Measurements from ENCODE around the gene RGR.

The RGR gene

GRCh38 chr10:84213076-84213475 is 31.8 kb upstream of the RGR start:
- no peak overlapping the region for H3K56ac ChIP-seq (ENCODE audit: low read length)
- H3K4me2 ChIP-seq (ENCODE audit: low read length) = no peak overlapping the region
- H4K8ac ChIP-seq (ENCODE audit: low read depth, low read length) = no peak overlapping the region
- H4K5ac ChIP-seq (ENCODE audit: low read length) = no peak overlapping the region
- H2BK15ac ChIP-seq (replicated peaks; ENCODE audit: low read depth) = no peak overlapping the region
- H3K18ac ChIP-seq (ENCODE audit: low read length) = no peak overlapping the region
- no peak overlapping the region for H2BK120ac ChIP-seq (ENCODE audit: low read depth, low read length)
- no peak overlapping the region for H3K23ac ChIP-seq (ENCODE audit: low read length)
- H3K79me2 ChIP-seq (ENCODE audit: control insufficient read depth, insufficient read depth, low read length) = no peaks in the 10 kb centered on the region
- H3K4me1 ChIP-seq (ENCODE audit: control insufficient read depth, low read depth, low read length) = no peaks in the 10 kb centered on the region
- no peak overlapping the region for H3K4ac ChIP-seq (ENCODE audit: low read depth, low read length)
- WGBS (ENCODE audit: extremely low coverage, insufficient coverage, low lambda C conversion rate) = no CpG with 5 or more reads among the region's 11 CpGs
- H3K9ac ChIP-seq (ENCODE audit: low read length) = no peak overlapping the region
- H3K27ac ChIP-seq (ENCODE audit: low read depth, low read length) = no peak overlapping the region
- no peaks in the 10 kb centered on the region for H3K27me3 ChIP-seq (ENCODE audit: insufficient read depth, low read length, poor library complexity)
- no peaks in the 10 kb centered on the region for H3K79me1 ChIP-seq (ENCODE audit: low read length)
- H2BK5ac ChIP-seq (ENCODE audit: low read length) = no peak overlapping the region
- no peak overlapping the region for H3K4me3 ChIP-seq (ENCODE audit: low read length)
- H3K36me3 ChIP-seq (ENCODE audit: control insufficient read depth, insufficient read depth, low read length) = no peaks in the 10 kb centered on the region
- H2AK5ac ChIP-seq (ENCODE audit: low read length) = no peak overlapping the region
- no peak for DNase-seq

GRCh38 chr10:84214046-84214572 is 30.7 kb upstream of the RGR start:
- H3K56ac ChIP-seq (ENCODE audit: low read length) = no peak overlapping the region
- H2BK15ac ChIP-seq (replicated peaks; ENCODE audit: low read depth) = no peak overlapping the region
- H4K5ac ChIP-seq (ENCODE audit: low read length) = no peak overlapping the region
- no peak overlapping the region for H2AK5ac ChIP-seq (ENCODE audit: low read length)
- WGBS (ENCODE audit: extremely low coverage, insufficient coverage, low lambda C conversion rate) = no CpG with 5 or more reads among the region's 25 CpGs
- no peaks in the 10 kb centered on the region for H3K4me1 ChIP-seq (ENCODE audit: control insufficient read depth, low read depth, low read length)
- H3K4me3 ChIP-seq (ENCODE audit: low read length) = no peak overlapping the region
- no peak overlapping the region for H3K4me2 ChIP-seq (ENCODE audit: low read length)
- no peak overlapping the region for H3K4ac ChIP-seq (ENCODE audit: low read depth, low read length)
- no peak for DNase-seq
- H4K8ac ChIP-seq (ENCODE audit: low read depth, low read length) = no peak overlapping the region
- H3K27ac ChIP-seq (ENCODE audit: low read depth, low read length) = no peak overlapping the region
- H3K9ac ChIP-seq (ENCODE audit: low read length) = no peak overlapping the region
- no peaks in the 10 kb centered on the region for H3K79me2 ChIP-seq (ENCODE audit: control insufficient read depth, insufficient read depth, low read length)
- no peaks in the 10 kb centered on the region for H3K27me3 ChIP-seq (ENCODE audit: insufficient read depth, low read length, poor library complexity)
- H3K23ac ChIP-seq (ENCODE audit: low read length) = no peak overlapping the region
- no peak overlapping the region for H2BK5ac ChIP-seq (ENCODE audit: low read length)
- H3K36me3 ChIP-seq (ENCODE audit: control insufficient read depth, insufficient read depth, low read length) = no peaks in the 10 kb centered on the region
- no peaks in the 10 kb centered on the region for H3K79me1 ChIP-seq (ENCODE audit: low read length)
- H2BK120ac ChIP-seq (ENCODE audit: low read depth, low read length) = no peak overlapping the region
- no peak overlapping the region for H3K18ac ChIP-seq (ENCODE audit: low read length)

- Histone ChIP-seq H3K27me3 (ENCODE audit: insufficient read depth, low read length, poor library complexity) (no peaks in the 10 kb centered on the region), H3K4me3 (ENCODE audit: low read length) (no peak overlapping the region)
- no CpG with 5 or more reads among the region's 12 CpGs for WGBS (ENCODE audit: extremely low coverage, insufficient coverage, low lambda C conversion rate)
These were observed 30.1 kb upstream of the RGR start for GRCh38 chr10:84214612-84215235.

GRCh38 chr10:84216834-84217233 is 28.0 kb upstream of the RGR start:
- no peak overlapping the region for H2BK120ac ChIP-seq (ENCODE audit: low read depth, low read length)

More at GRCh38 chr10:84214612-84215235, 30.1 kb upstream of the RGR start:
- no peak overlapping the region for H3K4ac ChIP-seq (ENCODE audit: low read depth, low read length)
- H4K8ac ChIP-seq (ENCODE audit: low read depth, low read length) = no peak overlapping the region
- no peaks in the 10 kb centered on the region for H3K79me2 ChIP-seq (ENCODE audit: control insufficient read depth, insufficient read depth, low read length)
- H3K9ac ChIP-seq (ENCODE audit: low read length) = no peak overlapping the region
- no peak overlapping the region for H3K56ac ChIP-seq (ENCODE audit: low read length)
- H3K27ac ChIP-seq (ENCODE audit: low read depth, low read length) = no peak overlapping the region
- H3K4me2 ChIP-seq (ENCODE audit: low read length) = no peak overlapping the region
- no peak overlapping the region for H3K18ac ChIP-seq (ENCODE audit: low read length)
- no peaks in the 10 kb centered on the region for H3K4me1 ChIP-seq (ENCODE audit: control insufficient read depth, low read depth, low read length)
- no peak overlapping the region for H2BK15ac ChIP-seq (replicated peaks; ENCODE audit: low read depth)
- no peak overlapping the region for H2AK5ac ChIP-seq (ENCODE audit: low read length)
- no peak overlapping the region for H3K23ac ChIP-seq (ENCODE audit: low read length)
- no peaks in the 10 kb centered on the region for H3K79me1 ChIP-seq (ENCODE audit: low read length)
- no peak overlapping the region for H2BK5ac ChIP-seq (ENCODE audit: low read length)
- H4K5ac ChIP-seq (ENCODE audit: low read length) = no peak overlapping the region
- H3K36me3 ChIP-seq (ENCODE audit: control insufficient read depth, insufficient read depth, low read length) = no peaks in the 10 kb centered on the region
- peak; percentile 82 for DNase-seq
- H2BK120ac ChIP-seq (ENCODE audit: low read depth, low read length) = no peak overlapping the region

GRCh38 chr10:84217746-84218145 is 27.1 kb upstream of the RGR start:
- no peak for DNase-seq
- Histone ChIP-seq H4K8ac (ENCODE audit: low read depth, low read length) (no peak overlapping the region), H2AK5ac (ENCODE audit: low read length) (no peak overlapping the region), H3K18ac (ENCODE audit: low read length) (no peak overlapping the region), H2BK15ac (replicated peaks; ENCODE audit: low read depth) (no peak overlapping the region), H3K23ac (ENCODE audit: low read length) (no peak overlapping the region), H3K27ac (ENCODE audit: low read depth, low read length) (no peak overlapping the region), H3K4ac (ENCODE audit: low read depth, low read length) (no peak overlapping the region), H3K27me3 (ENCODE audit: insufficient read depth, low read length, poor library complexity) (no peaks in the 10 kb centered on the region), H3K9ac (ENCODE audit: low read length) (no peak overlapping the region), H3K79me2 (ENCODE audit: control insufficient read depth, insufficient read depth, low read length) (no peaks in the 10 kb centered on the region), H3K79me1 (ENCODE audit: low read length) (no peaks in the 10 kb centered on the region), H4K5ac (ENCODE audit: low read length) (no peak overlapping the region), H3K4me3 (ENCODE audit: low read length) (no peak overlapping the region), H3K4me2 (ENCODE audit: low read length) (no peak overlapping the region), H3K56ac (ENCODE audit: low read length) (no peak overlapping the region), H2BK5ac (ENCODE audit: low read length) (no peak overlapping the region), H2BK120ac (ENCODE audit: low read depth, low read length) (no peak overlapping the region), H3K36me3 (ENCODE audit: control insufficient read depth, insufficient read depth, low read length) (no peaks in the 10 kb centered on the region), H3K4me1 (ENCODE audit: control insufficient read depth, low read depth, low read length) (no peaks in the 10 kb centered on the region)
- WGBS (ENCODE audit: extremely low coverage, insufficient coverage, low lambda C conversion rate) = no CpG with 5 or more reads among the region's 4 CpGs

More at GRCh38 chr10:84216834-84217233, 28.0 kb upstream of the RGR start:
- no peak overlapping the region for H3K23ac ChIP-seq (ENCODE audit: low read length)
- no CpG with 5 or more reads among the region's 9 CpGs for WGBS (ENCODE audit: extremely low coverage, insufficient coverage, low lambda C conversion rate)
- no peak overlapping the region for H3K9ac ChIP-seq (ENCODE audit: low read length)
- H2AK5ac ChIP-seq (ENCODE audit: low read length) = no peak overlapping the region
- DNase-seq = no peak
- no peak overlapping the region for H3K56ac ChIP-seq (ENCODE audit: low read length)
- no peaks in the 10 kb centered on the region for H3K36me3 ChIP-seq (ENCODE audit: control insufficient read depth, insufficient read depth, low read length)
- H3K18ac ChIP-seq (ENCODE audit: low read length) = no peak overlapping the region
- no peaks in the 10 kb centered on the region for H3K79me2 ChIP-seq (ENCODE audit: control insufficient read depth, insufficient read depth, low read length)
- H4K5ac ChIP-seq (ENCODE audit: low read length) = no peak overlapping the region
- no peak overlapping the region for H3K4me3 ChIP-seq (ENCODE audit: low read length)
- H3K4me2 ChIP-seq (ENCODE audit: low read length) = no peak overlapping the region
- no peak overlapping the region for H2BK15ac ChIP-seq (replicated peaks; ENCODE audit: low read depth)
- H3K4ac ChIP-seq (ENCODE audit: low read depth, low read length) = no peak overlapping the region
- H3K4me1 ChIP-seq (ENCODE audit: control insufficient read depth, low read depth, low read length) = no peaks in the 10 kb centered on the region
- no peaks in the 10 kb centered on the region for H3K79me1 ChIP-seq (ENCODE audit: low read length)
- H2BK5ac ChIP-seq (ENCODE audit: low read length) = no peak overlapping the region
- no peak overlapping the region for H3K27ac ChIP-seq (ENCODE audit: low read depth, low read length)
- H4K8ac ChIP-seq (ENCODE audit: low read depth, low read length) = no peak overlapping the region
- no peaks in the 10 kb centered on the region for H3K27me3 ChIP-seq (ENCODE audit: insufficient read depth, low read length, poor library complexity)

GRCh38 chr10:84221916-84222315 is 22.9 kb upstream of the RGR start:
- Histone ChIP-seq H3K79me1 (ENCODE audit: low read length) (no peaks in the 10 kb centered on the region), H2BK15ac (replicated peaks; ENCODE audit: low read depth) (no peak overlapping the region), H2BK5ac (ENCODE audit: low read length) (no peak overlapping the region), H4K5ac (ENCODE audit: low read length) (no peak overlapping the region), H2AK5ac (ENCODE audit: low read length) (no peak overlapping the region), H3K4ac (ENCODE audit: low read depth, low read length) (no peak overlapping the region), H3K4me2 (ENCODE audit: low read length) (no peak overlapping the region), H3K9ac (ENCODE audit: low read length) (no peak overlapping the region), H3K56ac (ENCODE audit: low read length) (no peak overlapping the region), H3K18ac (ENCODE audit: low read length) (no peak overlapping the region), H3K79me2 (ENCODE audit: control insufficient read depth, insufficient read depth, low read length) (no peaks in the 10 kb centered on the region), H3K23ac (ENCODE audit: low read length) (no peak overlapping the region), H3K27ac (ENCODE audit: low read depth, low read length) (no peak overlapping the region), H3K4me3 (ENCODE audit: low read length) (no peak overlapping the region), H3K36me3 (ENCODE audit: control insufficient read depth, insufficient read depth, low read length) (no peaks in the 10 kb centered on the region), H3K27me3 (ENCODE audit: insufficient read depth, low read length, poor library complexity) (no peaks in the 10 kb centered on the region), H2BK120ac (ENCODE audit: low read depth, low read length) (no peak overlapping the region), H4K8ac (ENCODE audit: low read depth, low read length) (no peak overlapping the region), H3K4me1 (ENCODE audit: control insufficient read depth, low read depth, low read length) (no peaks in the 10 kb centered on the region)
- WGBS (ENCODE audit: extremely low coverage, insufficient coverage, low lambda C conversion rate) = no CpG with 5 or more reads among the region's 8 CpGs
- DNase-seq = no peak

All from mesendoderm (in vitro differentiated cells).